Transverse colon (tissue), 4 donors: ENCODE data around the gene SPPL2C.

Experiments
- POLR2AphosphoS5 ChIP-seq, 3 donors: sonication (generic); formaldehyde crosslinking; IDR thresholded peaks; one replicate each; pipeline ENCODE4 v1.6.1; 2016; ENCODE audit warnings: antibody characterized with exemption in 3 of 3
- TF ChIP-seq, protein P1 (sequence below), 5 experiments: fragments of 200-600 bp in 3 of 5; fragments of 450-650 bp in 2 of 5; sonication (generic) in 3 of 5; IDR thresholded peaks; 1 replicate in 2 of 5; 2 replicates in 3 of 5; pipeline ENCODE4 v1.5.1; 2016 to 2017; ENCODE audit warnings: antibody characterized with exemption in 5 of 5, inconsistent platforms in 3 of 5, mild to moderate bottlenecking in 2 of 5, moderate library complexity in 1 of 5

DNA sequence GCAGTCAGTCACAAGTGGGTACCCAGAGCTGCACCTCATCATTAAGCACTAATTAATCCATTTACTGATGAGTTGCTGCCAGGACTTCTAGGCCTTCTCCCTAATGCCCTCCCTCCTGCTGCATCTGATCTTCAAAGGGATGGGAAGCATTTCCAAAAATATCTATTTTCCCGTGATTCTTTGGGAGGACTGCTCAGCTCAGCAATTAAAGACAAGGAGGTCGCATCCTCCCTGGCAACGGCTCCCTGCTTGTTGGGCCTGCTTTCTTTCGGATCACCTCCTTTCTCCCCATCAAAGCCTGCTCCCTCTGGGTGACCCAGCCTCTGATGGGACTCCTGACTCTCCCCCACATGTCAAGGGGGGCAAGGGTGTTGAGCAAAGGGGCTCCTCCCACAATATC lies 26.0 kb upstream of the SPPL2C start:
- TF ChIP-seq, protein P1, sequence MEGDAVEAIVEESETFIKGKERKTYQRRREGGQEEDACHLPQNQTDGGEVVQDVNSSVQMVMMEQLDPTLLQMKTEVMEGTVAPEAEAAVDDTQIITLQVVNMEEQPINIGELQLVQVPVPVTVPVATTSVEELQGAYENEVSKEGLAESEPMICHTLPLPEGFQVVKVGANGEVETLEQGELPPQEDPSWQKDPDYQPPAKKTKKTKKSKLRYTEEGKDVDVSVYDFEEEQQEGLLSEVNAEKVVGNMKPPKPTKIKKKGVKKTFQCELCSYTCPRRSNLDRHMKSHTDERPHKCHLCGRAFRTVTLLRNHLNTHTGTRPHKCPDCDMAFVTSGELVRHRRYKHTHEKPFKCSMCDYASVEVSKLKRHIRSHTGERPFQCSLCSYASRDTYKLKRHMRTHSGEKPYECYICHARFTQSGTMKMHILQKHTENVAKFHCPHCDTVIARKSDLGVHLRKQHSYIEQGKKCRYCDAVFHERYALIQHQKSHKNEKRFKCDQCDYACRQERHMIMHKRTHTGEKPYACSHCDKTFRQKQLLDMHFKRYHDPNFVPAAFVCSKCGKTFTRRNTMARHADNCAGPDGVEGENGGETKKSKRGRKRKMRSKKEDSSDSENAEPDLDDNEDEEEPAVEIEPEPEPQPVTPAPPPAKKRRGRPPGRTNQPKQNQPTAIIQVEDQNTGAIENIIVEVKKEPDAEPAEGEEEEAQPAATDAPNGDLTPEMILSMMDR (IDR thresholded peaks at IDR 0.05) = no peak
- TF ChIP-seq POLR2AphosphoS5 (IDR thresholded peaks at IDR 0.05) = no peak
